NCI-H1417 treated with DMSO at 0.1 percent for 48 hours (cell line): ENCODE data around the gene CEP20.

Experiments
- DNase-seq: peaks from one replicate; lab custom pipeline; 2025; lab: John Stamatoyannopoulos, UW

Gene CEP20

GRCh38 chr16:15897834-15898254, 9.4 kb upstream of the CEP20 start:
- no peak for DNase-seq

- no peak for DNase-seq
Observed at GRCh38 chr16:15897121-15897780, 8.8 kb upstream of the CEP20 start.

GRCh38 chr16:15894571-15895374, 6.4 kb upstream of the CEP20 start:
- DNase-seq: no peak

GRCh38 chr16:15891508-15891907, 3.1 kb upstream of the CEP20 start:
- DNase-seq: no peak

- no peak for DNase-seq
Observed at GRCh38 chr16:15887283-15887682, 1.1 kb downstream of the CEP20 start.

- DNase-seq: no peak
Observed at GRCh38 chr16:15886078-15886477, 2.3 kb downstream of the CEP20 start.

GRCh38 chr16:15885560-15886001, 2.8 kb downstream of the CEP20 start:
- no peak for DNase-seq

GRCh38 chr16:15882563-15882962, 5.8 kb downstream of the CEP20 start:
- no peak for DNase-seq

- no peak for DNase-seq
Observed at GRCh38 chr16:15881794-15882379, 6.5 kb downstream of the CEP20 start.

GRCh38 chr16:15880434-15881308, 7.7 kb downstream of the CEP20 start:
- DNase-seq: no peak

GRCh38 chr16:15879255-15879811, 9.1 kb downstream of the CEP20 start:
- no peak for DNase-seq

GRCh38 chr16:15876503-15876902, 11.9 kb downstream of the CEP20 start:
- no peak for DNase-seq

GRCh38 chr16:15874745-15875314, 13.6 kb downstream of the CEP20 start:
- no peak for DNase-seq

GRCh38 chr16:15873737-15874136, 14.7 kb downstream of the CEP20 start:
- DNase-seq: no peak

- no peak for DNase-seq
Observed at GRCh38 chr16:15873301-15873700, 15.1 kb downstream of the CEP20 start.

GRCh38 chr16:15870011-15870410, 18.4 kb downstream of the CEP20 start:
- DNase-seq: no peak

- no peak for DNase-seq
Observed at GRCh38 chr16:15866451-15866850, 22.0 kb downstream of the CEP20 start.

GRCh38 chr16:15865742-15866141, 22.7 kb downstream of the CEP20 start:
- DNase-seq: no peak

GRCh38 chr16:15864939-15865338, 23.5 kb downstream of the CEP20 start:
- DNase-seq: no peak

GRCh38 chr16:15861996-15862395, 26.4 kb downstream of the CEP20 start:
- no peak for DNase-seq

GRCh38 chr16:15858921-15859668, 29.3 kb downstream of the CEP20 start:
- no peak for DNase-seq
